IMR-90 (cell line): Measurements from ENCODE around the gene ELL. TPM values are rescaled to one million over a fixed set of nuclear protein-coding genes. Genes with fewer than 3 reads are reported as not detected.

ENCODE experiments used
- ATAC-seq: fragments of 200-7000 bp; cut with Tn5 transposase; 2 replicates; pipeline ENCODE4 v1.9.1; 2020; ENCODE audit warnings: low read depth, mild to moderate bottlenecking, moderate library complexity
- BruUV-seq: library from RNA; stranded (reverse); fragments of 400-500 nt; replicated peaks from 2 replicates; lab custom pipeline; 2021; lab: Mats Ljungman, UMichigan
- CTCF ChIA-PET: fragments of 300-600 bp; formaldehyde crosslinking; extraction: SDS; loops from one replicate; lab custom pipeline; 2021; ENCODE audit warnings: antibody characterized with exemption; lab: Yijun Ruan, JAX
- POLR2A ChIA-PET: fragments of 300-600 bp; sonication (Branson Sonifier 250); formaldehyde crosslinking; loops from one replicate; lab custom pipeline; 2022; ENCODE audit warnings: antibody characterized with exemption; ENCODE audit not compliant: unreplicated experiment; lab: Charles Lee
- DNase-seq: peaks from one replicate; pipeline ENCODE4 v3.0.0; 2013
- H2AFZ ChIP-seq: replicated peaks from 2 replicates; pipeline ENCODE3; 2013; ENCODE audit warnings: low read length, mild to moderate bottlenecking; ENCODE audit not compliant: poor library complexity
- H2AK5ac ChIP-seq: 2 replicates; pipeline ENCODE4 v1.6.1; 2013; ENCODE audit warnings: low read depth, low read length, inconsistent platforms
- H2AK9ac ChIP-seq: replicated peaks from 2 replicates; pipeline ENCODE3; 2013; ENCODE audit warnings: mild to moderate bottlenecking, low read depth, low read length, moderate library complexity; ENCODE audit not compliant: poor library complexity
- H2BK120ac ChIP-seq: 2 replicates; pipeline ENCODE4 v1.6.1; 2013; ENCODE audit warnings: low read depth, low read length, inconsistent platforms
- H2BK15ac ChIP-seq: 3 replicates; pipeline ENCODE4 v1.6.1; 2013; ENCODE audit warnings: low read depth, low read length, inconsistent platforms
- H2BK20ac ChIP-seq: 2 replicates; pipeline ENCODE4 v1.6.1; 2013; ENCODE audit warnings: low read depth, mild to moderate bottlenecking, inconsistent platforms, low read length, moderate library complexity
- H2BK5ac ChIP-seq: 2 replicates; pipeline ENCODE4 v1.6.1; 2013; ENCODE audit warnings: mild to moderate bottlenecking, low read depth, low read length, inconsistent platforms; ENCODE audit not compliant: poor library complexity, severe bottlenecking
- H3K14ac ChIP-seq: replicated peaks from 2 replicates; pipeline ENCODE4 v1.6.1; 2013; ENCODE audit warnings: low read depth, low read length, inconsistent platforms
- H3K18ac ChIP-seq: 2 replicates; pipeline ENCODE4 v1.6.1; 2013; ENCODE audit warnings: low read depth, low read length, control low read depth
- H3K23ac ChIP-seq: 2 replicates; pipeline ENCODE4 v1.6.1; 2013; ENCODE audit warnings: low read depth, low read length, inconsistent platforms
- H3K27ac ChIP-seq: 2 replicates; pipeline ENCODE4 v1.5.1; 2013; ENCODE audit warnings: mild to moderate bottlenecking, control low read depth, low read length; ENCODE audit not compliant: insufficient read depth
- H3K27me3 ChIP-seq: 2 replicates; pipeline ENCODE4 v1.6.1; 2013; ENCODE audit warnings: low read length; ENCODE audit not compliant: control insufficient read depth, insufficient read depth
- H3K36me3 ChIP-seq: 2 replicates; pipeline ENCODE4 v1.6.1; 2013; ENCODE audit warnings: low read length, mixed read lengths; ENCODE audit not compliant: control insufficient read depth, insufficient read depth
- H3K4ac ChIP-seq: 2 replicates; pipeline ENCODE4 v1.6.1; 2013; ENCODE audit warnings: low read depth, low read length, inconsistent platforms
- H3K4me1 ChIP-seq: 2 replicates; pipeline ENCODE4 v1.6.1; 2013; ENCODE audit warnings: low read length, mixed read lengths; ENCODE audit not compliant: control insufficient read depth, insufficient read depth
- H3K4me2 ChIP-seq: 2 replicates; pipeline ENCODE4 v1.6.1; 2013; ENCODE audit warnings: low read depth, mild to moderate bottlenecking, control low read depth, low read length, moderate library complexity
- H3K4me3 ChIP-seq: 2 replicates; pipeline ENCODE4 v1.5.1; 2013; ENCODE audit warnings: low read depth, mild to moderate bottlenecking, control low read depth, low read length, moderate library complexity; ENCODE audit not compliant: insufficient read depth
- H3K56ac ChIP-seq: 2 replicates; pipeline ENCODE4 v1.6.1; 2013; ENCODE audit warnings: low read length, inconsistent platforms; ENCODE audit not compliant: insufficient read depth; ENCODE audit errors: extremely low read depth
- H3K79me1 ChIP-seq, 2 experiments: 2 replicates each; pipeline ENCODE4 v1.6.1; 2013; ENCODE audit warnings: low read length in 2 of 2, inconsistent platforms in 1 of 2, low read depth in 1 of 2
- H3K9ac ChIP-seq: 2 replicates; pipeline ENCODE4 v1.6.1; 2013; ENCODE audit warnings: low read depth, low read length, control low read depth
- H3K9me1 ChIP-seq: 2 replicates; pipeline ENCODE4 v1.6.1; 2013; ENCODE audit warnings: low read length, inconsistent platforms; ENCODE audit not compliant: insufficient read depth
- H3K9me3 ChIP-seq: 2 replicates; pipeline ENCODE4 v1.6.1; 2013; ENCODE audit warnings: low read length; ENCODE audit not compliant: control insufficient read depth, insufficient read depth
- H4K20me1 ChIP-seq: 2 replicates; pipeline ENCODE4 v1.6.1; 2013; ENCODE audit warnings: low read length, inconsistent platforms; ENCODE audit not compliant: insufficient read depth
- H4K5ac ChIP-seq: 2 replicates; pipeline ENCODE4 v1.6.1; 2013; ENCODE audit warnings: mild to moderate bottlenecking, low read depth, low read length, control low read depth
- H4K8ac ChIP-seq, 2 experiments: 2 replicates each; pipeline ENCODE4 v1.6.1; 2013; ENCODE audit warnings: low read depth in 2 of 2, low read length in 2 of 2, control low read depth in 1 of 2, inconsistent platforms in 1 of 2
- H4K91ac ChIP-seq: 2 replicates; pipeline ENCODE4 v1.6.1; 2013; ENCODE audit warnings: low read depth, low read length, inconsistent platforms; ENCODE audit not compliant: insufficient read depth
- MAZ ChIP-seq: IDR thresholded peaks from 2 replicates; pipeline ENCODE4 v1.6.1; 2012; ENCODE audit warnings: low read depth, mild to moderate bottlenecking, low read length, improper control_type of control experiment, moderate library complexity, borderline replicate concordance
- WGBS, 2 experiments: methylation state at CpG; one replicate each; pipeline versions ENCODE4 v1.1.5 to v1.1.7; 2013; ENCODE audit warnings: missing lambda C conversion rate in 2 of 2; ENCODE audit not compliant: insufficient read length in 1 of 2; ENCODE audit errors: extremely low coverage in 2 of 2; 5-methylcytosine and 5-hydroxymethylcytosine counted together
- dilution Hi-C: fragments of 300-500 bp; cut with HindIII; formaldehyde crosslinking; loops from one replicate; pipeline ENCODE4 v1.14.3; 2018; ENCODE audit warnings: low sequenced_read_pairs; ENCODE audit not compliant: unreplicated experiment
- in situ Hi-C: fragments of 300-500 bp; cut with MboI; formaldehyde crosslinking; loops from 3 replicates; pipeline ENCODE4 v1.14.3; 2019; ENCODE audit warnings: low sequenced_read_pairs, inconsistent platforms, mixed read lengths
- intact Hi-C: fragments of 100-400 bp; cut with micrococcal nuclease; formaldehyde crosslinking; loops from 2 replicates; pipeline ENCODE4 v1.10.0; 2022
- polyA plus RNA-seq, 3 experiments: library from polyadenylated mRNA; depleted of rRNA; stranded (reverse); fragments of >200 nt; gene quantifications; 2 replicates each; pipeline ENCODE4 v1.2.3, GENCODE V29; 2012; ENCODE audit warnings: low replicate concordance in 1 of 3
- total RNA-seq: library from RNA; depleted of rRNA; stranded (reverse); fragments of >200 nt; gene quantifications from 2 replicates; pipeline ENCODE4 v1.2.3, GENCODE V29; 2012

Gene ELL
- total and polyA plus RNA-seq, 2 of the 4 experiments (the other 2 are of a cell fraction), result 6.3 to 13.1 TPM

GRCh38 chr19:18504886-18505610, 16.8 kb downstream of the ELL start:
- Histone ChIP-seq H3K9ac (no peak overlapping the region), H3K9me3 (no peaks in the 10 kb centered on the region), H2BK120ac (no peak overlapping the region), H2AK5ac (0 out of 2 replicates have a peak overlapping the region, but pooled peaks have one; percentile 12), H3K4ac (no peak overlapping the region), H2AFZ (no peak overlapping the region), H4K91ac (no peak overlapping the region), H3K4me2 (no peak overlapping the region), H3K27ac (no peak overlapping the region), H4K20me1 (peaks cover 100% of the 10 kb centered on the region), H2AK9ac (no peak overlapping the region), H3K23ac (no peak overlapping the region), H3K4me3 (no peak overlapping the region), H4K5ac (no peak overlapping the region), H3K27me3 (no peaks in the 10 kb centered on the region), H3K79me1 (peaks cover 10 to 100% of the 10 kb centered on the region in 2 experiments), H2BK5ac (no peak overlapping the region), H3K4me1 (peaks cover 29% of the 10 kb centered on the region), H3K9me1 (peaks cover 56% of the 10 kb centered on the region), H3K18ac (no peak overlapping the region), H2BK20ac (no peak overlapping the region), H3K14ac (no peak overlapping the region), H3K36me3 (no peaks in the 10 kb centered on the region), H3K56ac (no peak overlapping the region), H4K8ac (no peak overlapping the region), H2BK15ac (no peak overlapping the region)
- 86% methylated on average over 4 of the region's 8 CpGs; no CpG with 5 or more reads in 1 of the 2 experiments for WGBS, 2 experiments
- in situ Hi-C loops (no loop called here), dilution Hi-C loops (no loop called here), intact Hi-C loops (no loop called here)
- DNase-seq (no peak), ATAC-seq (no peak)
- BruUV-seq, result no TSS peak
- ChIA-PET POLR2A (no interaction called here), CTCF (no interaction called here)
- no peak for TF ChIP-seq MAZ
